GM12801 (cell line): ENCODE measurements around the gene SPEM2.

Experiments
- CTCF ChIP-seq: IDR thresholded peaks from one replicate; pipeline ENCODE4 v1.5.1; 2011; ENCODE audit warnings: control low read depth; ENCODE audit not compliant: insufficient read length; ENCODE audit errors: extremely low read depth

The SPEM2 gene

GRCh38 chr17:7460850-7461660, 35.6 kb downstream of the SPEM2 start:
- no peak for TF ChIP-seq CTCF

GRCh38 chr17:7462474-7463371, 37.3 kb downstream of the SPEM2 start:
- TF ChIP-seq CTCF, result no peak

- no peak for TF ChIP-seq CTCF
Measured at GRCh38 chr17:7463372-7463846, 38.0 kb downstream of the SPEM2 start.

- no peak for TF ChIP-seq CTCF
Measured at GRCh38 chr17:7464081-7464480, 38.7 kb downstream of the SPEM2 start.

GRCh38 chr17:7465597-7466275, 40.3 kb downstream of the SPEM2 start:
- no peak for TF ChIP-seq CTCF

- no peak for TF ChIP-seq CTCF
Measured at GRCh38 chr17:7466318-7466638, 40.9 kb downstream of the SPEM2 start.
